NCI-H146 treated with DMSO at 0.1 percent for 48 hours (cell line): Measurements from ENCODE around the gene RPS6KA5.
"Not testable (repeated sequence)": the region's sequence is repeated elsewhere in the genome, so short reads cannot be mapped to it uniquely, and the experiment has no call there.

Source experiments
- DNase-seq: peaks from one replicate; lab custom pipeline; 2025; ENCODE audit not compliant: unreplicated experiment; lab: John Stamatoyannopoulos, UW

RPS6KA5 gene

DNA sequence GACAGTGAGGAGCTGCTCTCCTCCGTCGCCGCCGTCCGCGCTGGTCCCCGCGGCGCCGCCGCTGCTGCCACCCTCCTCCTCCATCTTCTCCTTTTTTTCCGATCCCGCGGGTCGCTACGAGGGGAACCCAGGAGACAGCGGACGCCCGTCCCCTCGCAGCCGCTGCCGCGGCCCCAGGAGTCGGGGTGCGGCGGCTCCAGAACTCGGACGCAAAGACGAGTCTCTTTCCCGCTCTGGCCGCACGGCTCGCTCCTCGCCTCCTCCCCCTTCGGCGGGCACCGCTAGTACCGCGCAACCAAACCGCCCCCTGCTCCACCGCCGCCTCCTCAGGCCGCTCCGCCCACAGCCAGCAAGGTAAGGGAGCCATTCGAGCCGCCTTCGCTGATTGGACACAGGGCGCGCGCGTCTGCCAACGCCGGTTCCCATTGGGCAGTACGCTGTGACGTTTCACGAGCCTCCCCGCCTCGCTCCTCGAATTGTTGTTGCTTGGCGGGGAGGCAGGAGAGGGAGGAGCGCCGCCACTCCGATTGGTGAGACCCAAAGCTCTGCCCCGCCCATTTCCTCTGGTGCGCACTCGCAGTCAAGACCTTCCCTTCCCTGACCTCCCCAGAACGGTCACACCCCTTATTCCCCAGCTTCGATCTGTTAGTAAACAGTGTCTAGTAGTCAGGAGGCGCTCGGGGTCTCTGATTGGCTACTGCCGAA, at the start of gene RPS6KA5:
TSS of gene RPS6KA5 (minus strand) at position 291 of the 705 bp plus-strand sequence. CDS start at position 84, 207 bp downstream.
- DNase-seq, result peak; percentile 98

DNA sequence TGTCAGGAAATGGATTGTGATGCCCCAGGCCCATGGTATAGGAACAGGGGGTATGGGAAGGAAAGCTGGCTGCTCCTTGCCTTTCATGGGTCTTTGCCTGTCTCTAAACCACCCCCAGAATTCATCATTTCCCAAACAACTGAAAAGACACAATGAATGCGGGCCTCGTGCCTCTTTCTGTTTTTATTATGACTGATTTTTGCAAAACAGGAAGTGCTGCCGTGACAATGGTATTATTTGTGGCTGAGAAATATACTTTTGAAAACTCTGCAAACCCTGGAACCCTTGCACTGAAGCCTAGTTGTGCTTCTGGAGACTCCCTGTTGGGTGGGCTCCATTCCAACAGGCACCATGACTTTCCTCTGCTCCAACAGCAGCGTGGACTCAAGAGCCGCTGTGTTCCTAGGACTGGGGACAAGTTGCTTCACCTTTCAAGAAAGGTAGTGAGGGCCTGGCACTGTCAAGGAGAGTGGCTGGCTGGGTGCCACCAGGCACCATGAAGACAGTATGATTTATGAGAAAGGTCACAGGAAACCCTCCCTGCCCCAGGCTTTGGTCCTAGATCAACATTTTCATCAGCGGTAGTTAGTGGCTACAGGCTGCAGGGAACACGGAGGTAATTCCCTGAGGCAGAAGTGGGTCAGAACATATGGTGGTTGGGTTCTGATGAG, 48.6 kb upstream of the RPS6KA5 start:
- peak; percentile 27 for DNase-seq

DNA sequence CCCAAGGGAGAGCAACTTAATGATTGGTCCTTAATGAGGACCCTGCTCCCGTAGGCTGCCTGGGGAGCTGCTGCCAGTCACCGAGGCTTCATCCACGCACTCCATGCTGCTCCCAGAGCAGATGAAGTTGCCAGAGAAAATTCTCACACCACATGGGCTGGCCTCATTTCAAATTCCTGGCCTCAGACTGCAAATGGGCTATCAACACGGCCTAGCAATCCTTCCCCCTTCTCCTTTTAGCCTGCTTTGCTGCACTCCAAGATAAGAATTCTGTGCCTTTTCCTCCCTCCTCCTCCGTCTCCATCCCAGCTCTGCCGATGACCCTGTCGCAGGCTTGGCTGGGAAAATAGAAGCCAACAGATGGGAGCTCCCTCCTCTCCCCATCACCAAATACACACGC, 42.7 kb upstream of the RPS6KA5 start:
- DNase-seq, result no peak

DNA sequence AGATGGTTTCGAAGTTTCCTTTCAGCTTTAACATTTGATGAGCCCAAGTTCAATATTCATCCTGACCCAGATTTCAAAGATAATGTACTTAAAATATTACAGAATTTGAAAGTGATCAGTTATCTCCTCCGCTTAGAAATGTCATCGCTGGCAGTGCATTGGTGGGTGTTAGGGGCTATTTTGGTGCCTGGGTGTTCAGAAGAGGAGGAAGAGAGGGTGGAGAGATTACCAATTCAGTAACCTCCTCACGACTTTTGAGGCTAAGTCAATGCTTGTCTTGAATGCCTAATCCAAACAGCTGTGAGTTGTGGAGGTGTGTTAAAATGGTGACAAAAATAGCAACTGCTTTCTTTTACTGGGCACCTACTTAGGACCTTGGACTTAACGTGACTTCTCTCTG, 39.7 kb upstream of the RPS6KA5 start:
- no peak for DNase-seq

DNA sequence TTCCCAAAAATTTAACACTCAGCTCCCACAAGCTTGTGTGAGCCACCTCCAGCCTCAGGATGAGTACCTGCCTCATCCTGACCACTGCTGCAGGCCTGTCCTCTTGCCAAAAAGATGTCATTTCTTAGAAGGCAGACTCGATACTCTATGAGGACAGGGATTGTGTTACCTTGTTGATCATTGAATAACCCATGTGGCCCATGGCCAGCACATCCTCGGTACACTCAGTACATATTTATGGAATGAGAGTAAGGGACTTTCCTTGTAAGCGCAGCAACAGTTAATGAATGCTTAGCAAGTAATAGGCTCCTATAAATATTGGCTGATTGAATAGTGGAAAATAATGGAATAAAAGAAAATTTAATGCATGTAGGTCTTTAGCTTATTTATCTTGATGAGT, 38.1 kb upstream of the RPS6KA5 start:
- DNase-seq, result no peak

DNA sequence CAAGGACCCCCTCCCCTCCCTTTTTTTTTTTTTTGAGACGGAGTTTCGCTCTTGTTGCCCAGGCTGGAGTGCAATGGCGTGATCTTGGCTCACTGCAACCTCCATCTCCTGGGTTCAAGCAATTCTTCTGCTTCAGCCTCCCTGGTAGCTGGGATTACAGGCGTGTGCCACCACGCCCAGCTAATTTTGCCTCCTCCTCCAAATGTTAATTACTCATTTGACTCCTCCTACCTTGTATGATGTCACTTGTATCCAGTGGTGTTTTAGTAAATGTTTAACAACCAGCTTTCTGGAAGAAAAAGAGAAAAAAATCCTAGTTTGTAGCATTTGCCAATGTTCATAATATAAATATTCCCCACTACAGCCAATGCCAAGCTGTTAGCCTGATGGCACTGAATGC, 37.2 kb upstream of the RPS6KA5 start:
- not testable (repeated sequence) for DNase-seq

DNA sequence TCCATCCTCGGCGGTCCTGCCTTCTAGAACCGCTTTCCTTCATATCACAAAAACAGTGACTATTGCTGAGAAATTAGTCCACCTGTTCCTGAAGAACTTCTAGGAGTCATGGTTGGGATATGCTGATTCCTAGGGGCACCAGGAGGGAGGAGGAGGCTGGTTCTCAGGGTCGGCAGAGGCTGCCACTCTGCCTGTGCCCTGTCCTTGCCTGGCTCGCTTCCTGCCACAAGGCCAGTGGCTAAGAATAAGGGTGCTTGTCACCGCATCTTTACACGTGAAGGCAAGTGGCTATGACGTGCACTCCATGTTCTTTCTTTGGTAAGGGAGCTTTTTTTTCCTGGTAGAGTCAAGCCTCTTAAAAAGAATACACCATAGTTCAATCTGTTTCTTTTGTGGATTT, 34.7 kb upstream of the RPS6KA5 start:
- no peak for DNase-seq

DNA sequence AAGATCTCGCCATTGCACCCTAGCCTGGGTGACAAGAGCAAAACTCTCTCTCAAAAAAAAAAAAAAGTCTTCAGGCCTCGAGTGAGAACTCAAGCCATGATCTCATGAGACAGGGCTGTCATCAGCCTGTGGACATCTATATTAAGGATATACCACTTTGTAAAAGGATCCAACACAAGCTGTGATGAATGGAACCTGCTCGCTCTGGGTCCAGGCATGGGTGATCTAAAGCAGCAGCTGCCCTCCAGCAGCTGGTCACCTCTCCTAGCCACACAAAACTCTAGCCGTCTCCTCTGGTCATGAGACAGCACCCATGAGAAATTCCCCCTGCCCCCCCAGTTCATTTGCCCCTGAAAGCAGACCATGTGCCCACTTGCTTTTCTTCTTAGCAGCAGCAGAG, 34.3 kb upstream of the RPS6KA5 start:
- no peak for DNase-seq

DNA sequence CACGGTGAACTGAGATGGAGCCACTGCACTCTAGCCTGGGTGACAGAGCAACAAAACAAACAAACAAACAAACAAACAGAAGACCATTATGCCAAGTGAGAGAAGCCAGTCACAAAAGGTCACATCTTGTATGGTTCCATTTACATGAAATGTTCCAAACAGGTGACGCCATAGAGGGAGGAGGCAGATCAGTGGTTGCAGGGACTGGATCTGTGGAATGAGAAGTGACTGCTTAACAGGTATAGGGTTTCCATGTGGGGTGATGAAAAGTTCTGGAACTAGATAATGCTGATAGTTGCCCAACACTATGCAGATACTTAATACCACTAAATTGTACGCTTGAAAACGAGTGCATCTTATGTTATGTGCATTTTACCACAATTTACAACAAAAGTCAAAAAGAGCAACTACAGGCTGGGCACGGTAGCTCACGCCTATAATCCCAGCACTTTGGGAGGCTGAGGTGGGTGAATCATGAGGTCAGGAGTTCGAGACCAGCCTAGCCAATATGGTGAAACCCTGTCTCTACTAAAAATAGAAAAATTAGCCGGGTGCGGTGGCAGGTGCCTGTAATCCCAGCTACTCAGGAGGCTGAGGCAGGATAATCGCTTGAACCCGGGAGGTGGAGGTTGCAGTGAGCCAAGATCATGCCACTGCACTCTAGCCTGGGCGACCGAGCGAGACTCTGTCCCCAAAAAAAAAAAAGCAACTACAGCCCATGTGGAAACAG, 33.5 kb upstream of the RPS6KA5 start:
- DNase-seq, result not testable (repeated sequence)

DNA sequence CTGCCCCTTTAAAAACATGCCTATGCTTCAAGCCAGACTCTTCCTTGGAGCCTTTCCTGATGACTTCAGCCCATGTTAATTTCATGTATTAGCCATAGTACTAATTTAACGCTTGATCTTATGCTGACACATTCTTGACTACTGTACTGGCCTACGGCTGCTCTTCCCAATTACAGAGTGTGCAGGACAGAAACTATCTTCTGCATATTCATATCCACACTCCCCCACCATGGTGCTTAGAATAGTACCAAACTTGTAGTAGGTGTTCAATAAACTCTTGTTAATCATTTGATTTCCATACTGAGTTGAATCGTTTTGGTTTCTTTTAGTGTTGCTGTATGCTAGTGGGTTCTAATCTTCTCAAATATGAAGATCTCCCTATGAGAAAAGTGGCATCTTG, 31.6 kb upstream of the RPS6KA5 start:
- no peak for DNase-seq

DNA sequence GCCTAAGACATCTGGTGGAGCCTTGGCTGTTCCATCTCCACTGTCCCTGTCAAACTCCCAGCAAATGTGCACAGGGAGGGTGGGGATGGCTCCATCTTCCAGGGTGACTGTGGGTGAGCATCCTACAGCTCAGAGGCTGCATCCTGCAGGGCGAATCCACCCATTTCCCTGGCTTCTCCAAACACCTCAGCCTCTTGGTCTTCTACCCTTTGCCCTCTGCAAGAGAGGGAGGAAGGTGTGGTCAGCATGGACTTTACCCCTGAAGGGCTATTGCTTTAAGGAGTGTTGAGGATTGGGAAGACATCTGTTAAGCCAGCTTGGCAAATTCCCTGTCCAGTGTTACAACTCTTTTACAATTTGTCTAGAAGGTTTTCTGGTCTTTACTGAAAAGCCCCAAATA, 30.3 kb upstream of the RPS6KA5 start:
- no peak for DNase-seq

DNA sequence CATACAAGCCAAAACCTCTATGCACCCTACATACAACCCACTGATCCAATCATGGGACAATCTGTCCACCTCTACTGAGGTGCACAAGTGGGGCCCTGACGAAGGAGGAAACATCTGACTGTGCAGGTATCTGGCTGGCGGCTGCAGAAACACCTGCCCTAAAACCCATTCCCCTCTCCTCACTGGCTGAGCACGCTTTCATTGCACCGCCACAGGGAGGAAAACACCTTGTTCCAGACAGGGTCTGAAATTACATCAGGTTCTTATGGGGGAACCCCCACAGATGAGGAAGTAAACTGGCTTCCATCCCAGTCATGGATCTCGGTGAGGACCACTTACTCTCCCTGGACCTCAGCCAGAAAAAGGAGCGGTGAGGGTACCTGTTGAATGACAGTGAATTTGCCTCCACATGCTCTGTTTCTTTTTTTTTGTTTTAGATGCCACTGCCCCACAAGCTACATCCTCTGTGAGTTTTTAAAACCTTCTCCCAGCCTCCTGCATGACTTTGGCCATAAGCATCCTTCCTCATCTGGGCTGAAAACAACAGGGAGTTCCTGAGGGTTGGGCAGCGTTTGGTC, 29.6 kb upstream of the RPS6KA5 start:
- DNase-seq, result no peak

DNA sequence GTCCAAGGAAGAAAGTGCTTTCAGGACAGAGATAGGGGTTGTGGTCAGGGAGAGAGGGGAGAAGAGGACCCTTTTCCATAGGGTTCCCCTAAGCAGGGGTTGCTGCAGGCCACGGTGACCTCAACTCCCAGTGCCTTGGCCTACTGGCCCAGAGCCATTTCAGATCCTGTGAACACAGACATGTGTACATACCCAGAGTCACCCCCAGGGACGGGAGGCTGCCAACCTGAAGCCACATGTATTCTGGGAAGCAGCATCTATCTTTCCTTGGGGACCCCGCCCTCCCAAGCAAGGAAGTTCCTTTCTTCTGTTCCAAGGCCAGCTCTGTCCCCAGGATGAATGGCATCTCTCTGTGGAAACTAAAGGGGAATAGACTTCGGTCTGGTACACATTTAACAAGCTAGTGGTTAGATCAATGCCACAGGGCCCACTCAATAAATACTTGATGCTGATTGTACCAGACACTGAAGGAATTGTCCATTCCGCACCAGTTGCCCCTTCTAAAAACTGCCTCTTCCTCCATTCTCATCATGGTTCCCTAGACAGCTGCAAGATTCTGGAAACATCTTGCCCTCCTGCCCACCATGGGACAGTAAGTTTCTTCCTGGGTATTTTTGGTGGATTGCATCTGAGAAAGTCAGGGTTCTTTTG, 28.3 kb upstream of the RPS6KA5 start:
- DNase-seq, result no peak

DNA sequence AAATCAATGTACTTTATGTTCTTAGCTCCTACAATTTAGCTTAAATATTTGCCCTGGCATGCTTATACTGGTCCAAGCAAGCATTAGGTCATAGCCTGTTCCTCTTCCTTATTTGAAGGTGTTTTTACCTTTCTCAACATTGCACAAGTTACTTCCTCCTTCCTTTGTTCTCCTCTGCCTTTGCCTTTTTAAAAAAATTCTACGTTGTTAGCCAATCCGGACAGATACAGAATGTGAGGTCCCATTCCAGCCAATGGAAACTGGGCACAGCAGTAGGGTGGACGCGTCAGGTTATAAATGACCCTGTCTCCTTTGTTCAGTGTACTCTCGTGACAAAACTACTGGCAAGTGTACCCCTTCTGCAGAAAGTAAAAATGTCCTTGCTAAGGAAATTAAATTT, 27.0 kb upstream of the RPS6KA5 start:
- not testable (repeated sequence) for DNase-seq

DNA sequence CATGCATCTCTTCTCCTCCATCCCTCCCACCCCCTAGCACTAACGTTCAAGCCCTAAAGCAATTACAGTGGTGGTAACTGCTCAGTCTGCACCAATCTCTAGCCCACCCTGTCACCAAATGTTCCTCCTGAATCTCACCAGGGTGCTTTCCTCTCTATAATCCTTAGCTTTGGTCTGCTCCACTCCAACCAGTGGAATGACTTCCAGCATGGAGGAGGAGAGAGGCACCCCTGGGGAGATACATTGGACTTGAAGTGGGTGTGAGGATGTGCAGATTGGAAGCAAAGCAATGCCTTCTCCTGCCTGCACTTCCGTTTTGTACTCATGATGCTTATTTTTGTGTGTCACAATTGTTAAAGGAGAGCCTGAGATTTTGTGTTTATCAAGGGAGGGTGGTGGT, 24.1 kb upstream of the RPS6KA5 start:
- no peak for DNase-seq

DNA sequence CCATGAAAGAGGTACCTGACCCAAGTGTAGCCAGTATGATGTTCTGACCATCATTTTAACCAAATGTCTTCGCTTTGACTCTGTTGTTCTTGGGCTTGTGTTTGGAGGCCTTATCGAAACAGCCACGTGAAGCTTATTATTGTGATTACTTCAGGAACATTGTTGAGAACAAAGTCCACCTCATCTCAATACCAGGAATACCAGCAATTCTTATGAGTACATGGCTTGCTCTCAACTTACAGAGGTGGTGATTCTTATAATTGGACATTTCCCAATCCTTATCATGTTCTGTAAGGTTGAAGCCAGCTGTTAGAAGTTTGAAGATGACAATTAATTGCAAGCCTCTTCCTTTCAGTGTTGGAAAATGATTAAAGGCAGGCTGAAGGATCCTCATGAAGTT, 21.8 kb upstream of the RPS6KA5 start:
- DNase-seq, result no peak

DNA sequence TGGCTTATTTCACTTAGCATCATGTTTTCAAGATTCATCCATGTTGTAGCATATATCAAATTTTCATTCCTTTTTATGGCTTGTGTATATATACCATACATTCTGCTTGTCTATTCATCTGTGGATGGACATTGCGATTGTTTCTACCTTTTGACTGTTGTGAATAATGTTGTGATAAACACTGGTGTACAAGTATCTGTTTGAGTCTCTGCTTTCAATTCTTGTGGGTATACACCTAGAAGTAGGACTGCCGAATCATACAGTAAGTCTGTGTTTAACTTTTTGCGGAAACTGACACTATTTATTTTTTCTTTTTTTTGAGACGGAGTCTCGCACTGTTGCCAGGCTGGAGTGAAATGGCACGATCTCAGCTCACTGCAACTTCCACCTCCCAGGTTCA, 19.6 kb upstream of the RPS6KA5 start:
- DNase-seq, result no peak

DNA sequence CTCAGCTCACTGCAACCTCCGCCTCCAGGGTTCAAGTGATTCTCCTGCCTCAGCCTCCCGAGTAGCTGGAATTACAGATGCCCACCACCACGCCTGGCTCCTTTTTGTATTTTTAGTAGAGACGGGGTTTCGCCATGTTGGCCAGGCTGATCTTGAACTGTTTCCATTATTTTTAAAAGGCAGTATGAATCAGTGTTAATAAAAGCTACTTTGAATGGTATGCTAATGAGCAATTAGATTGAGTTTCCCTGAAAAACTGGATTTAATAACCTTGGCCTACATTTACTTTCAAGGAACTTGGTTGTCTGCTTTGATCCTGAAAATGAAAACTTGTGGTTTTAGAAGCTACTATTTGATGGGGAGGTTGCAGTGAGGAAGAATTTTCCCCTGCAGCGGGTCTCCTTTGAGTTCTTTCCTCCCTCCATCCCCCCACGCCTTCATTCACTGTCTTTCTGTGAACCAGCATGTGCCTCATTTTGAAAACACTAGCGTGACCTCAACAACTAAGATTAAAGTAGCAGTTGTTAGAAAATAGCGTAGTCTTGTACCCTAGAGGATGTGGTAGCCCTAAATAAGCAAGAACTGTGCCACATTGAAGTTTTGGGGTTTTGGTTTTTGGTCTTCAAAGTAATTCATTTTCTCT, 17.8 kb upstream of the RPS6KA5 start:
- DNase-seq, result no peak

DNA sequence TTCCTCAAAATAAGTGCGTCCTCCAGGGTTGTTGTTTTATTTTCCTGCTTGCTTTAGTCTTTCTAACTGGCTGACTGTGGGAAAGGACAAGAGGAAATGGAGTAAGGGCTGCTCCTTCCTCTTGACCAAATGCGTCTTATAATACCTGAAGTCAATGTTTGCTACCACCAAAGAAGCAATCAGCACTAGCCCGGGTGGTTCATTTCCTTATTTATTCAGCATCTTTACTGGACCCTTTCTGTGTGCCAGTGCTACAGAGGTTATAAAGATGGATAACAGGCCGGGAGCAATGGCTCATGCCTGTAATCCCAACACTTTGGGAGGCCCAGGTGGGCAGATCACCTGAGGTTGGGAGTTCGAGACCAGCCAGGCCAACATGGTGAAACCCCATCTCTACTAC, 15.1 kb upstream of the RPS6KA5 start:
- DNase-seq, result no peak

DNA sequence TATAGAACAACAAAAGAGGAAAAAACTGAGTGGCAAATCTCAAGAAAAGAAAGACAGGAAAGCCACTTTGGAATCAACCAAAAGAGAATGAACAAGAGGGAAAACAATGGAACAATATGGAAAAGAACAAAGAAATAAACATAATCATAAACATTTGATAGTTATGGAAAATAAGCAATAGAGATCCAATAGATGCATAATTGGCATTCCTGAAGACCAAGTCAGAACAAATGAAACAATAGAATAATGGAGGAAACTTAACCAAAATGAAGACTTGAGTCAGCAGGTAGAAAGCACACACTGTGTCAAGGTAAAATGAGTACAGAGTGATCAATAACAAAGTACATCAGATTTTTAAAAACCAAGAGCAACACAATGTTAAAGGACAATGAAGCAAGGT, 10.1 kb upstream of the RPS6KA5 start:
- DNase-seq, result no peak

DNA sequence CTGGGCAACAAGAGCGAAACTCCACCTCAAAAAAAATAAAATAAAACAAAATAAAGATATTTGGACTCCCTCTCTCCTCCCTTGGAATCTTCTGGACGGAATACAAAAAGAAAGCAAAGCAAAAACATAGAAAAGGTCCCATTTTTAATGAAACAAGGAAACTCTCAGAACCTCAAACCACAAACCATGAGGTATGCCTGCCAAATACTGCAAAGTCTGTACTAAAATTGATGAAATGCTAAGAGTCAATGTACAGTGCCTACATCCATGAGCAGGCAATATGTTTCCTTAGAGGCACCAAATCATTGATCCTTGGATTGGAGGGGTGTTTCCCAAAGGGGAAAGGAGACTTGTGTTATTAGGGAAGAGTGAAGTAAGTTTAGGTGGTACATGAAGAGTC, 8.2 kb upstream of the RPS6KA5 start:
- DNase-seq, result no peak
